ENCODE results near the gene HNRNPL.
"Not testable (repeated sequence)": the region's sequence is repeated elsewhere in the genome, so short reads cannot be mapped to it uniquely, and the experiment has no call there.

- TF ChIP-seq EP300, POLR2A (IDR thresholded peaks at IDR 0.05): not testable (repeated sequence)
Measured at GRCh38 chr19:38807374-38808098, 42.2 kb downstream of the HNRNPL start.

Data from tibial nerve (tissue), 3 donors.